ENCODE results near the gene ATMIN. TPM values are rescaled to one million over a fixed set of nuclear protein-coding genes. Genes with fewer than 3 reads are reported as not detected.
A peak's percentile ranks its signal among the peaks of the same experiment; 100 is the strongest.

ATMIN gene
- polyA plus RNA-seq, 1 of the 3 experiments (the other 2 are of a cell fraction), result 15.3 TPM

GRCh38 chr16:81095653-81095952, 60.0 kb downstream of the ATMIN start (continued):
- TF ChIP-seq REST (IDR thresholded peaks at IDR 0.05; ENCODE audit: low read depth, low read length) (no peak), RXRA (IDR thresholded peaks at IDR 0.05; ENCODE audit: borderline replicate concordance, low read depth) (no peak), ELF1 (IDR thresholded peaks at IDR 0.05) (no peak), YY1 (IDR thresholded peaks at IDR 0.05; ENCODE audit: low read depth) (no peak)

- Histone ChIP-seq H3K27ac (ENCODE audit: low read depth in 2 of 2, low read length in 1 of 2) (peak within 1 kb of the TSS; percentile 64; a peak in 3 of 4 replicates), H3K36me3 (replicated peaks in 1 of 2; ENCODE audit: control insufficient read depth in 1 of 2, insufficient read depth in 2 of 2, low read length in 1 of 2) (peaks cover 0 to 14% of the 10 kb centered on the region in 2 experiments), H3K27me3 (ENCODE audit: insufficient read depth) (no peaks in the 10 kb centered on the region), H3F3A (replicated peaks; ENCODE audit: insufficient read depth) (no peaks in the 10 kb centered on the region), H3K4me1 (ENCODE audit: control insufficient read depth in 1 of 2, insufficient read depth in 2 of 2, low read depth in 1 of 2, low read length in 1 of 2) (peaks cover 0 to 4% of the 10 kb centered on the region in 2 experiments; a peak in 1 of 4 replicates), H3K4me3 (ENCODE audit: low read depth in 2 of 2, low read length in 1 of 2) (peak within 1 kb of the TSS; percentile 83 to 93), H3K4me2 (peak within 1 kb of the TSS; percentile 95), H3K79me2 (ENCODE audit: insufficient read depth) (peaks cover 46% of the 10 kb centered on the region), H3K9me3 (no peaks in the 10 kb centered on the region), H2AFZ (ENCODE audit: low read depth) (peak within 1 kb of the TSS; percentile 97), H3K9me2 (no peaks in the 10 kb centered on the region), H3K9ac (peak within 1 kb of the TSS; percentile 81), H4K20me1 (ENCODE audit: insufficient read depth) (no peaks in the 10 kb centered on the region)
- WGBS (ENCODE audit: low lambda C conversion rate), result 0% methylated on average over 21 of the region's 83 CpGs
- ChIA-PET CTCF (no interaction called here), POLR2A (no interaction called here)
- DNase-seq, result peak; percentile 96
- TF ChIP-seq SIN3A (IDR thresholded peaks at IDR 0.05; ENCODE audit: borderline replicate concordance, low read depth, low read length) (no peak), RAD21 (IDR thresholded peaks at IDR 0.05; ENCODE audit: low read length) (no peak), NRF1 (IDR thresholded peaks at IDR 0.05; ENCODE audit: low read depth, low read length) (no peak), MAX (IDR thresholded peaks at IDR 0.05; ENCODE audit: low read depth) (peak; percentile 75), GABPA (IDR thresholded peaks at IDR 0.05; ENCODE audit: low read depth) (peak; percentile 56; the same call in 1 of the 2 replicates), MXI1 (IDR thresholded peaks at IDR 0.05; ENCODE audit: low read depth, low read length) (peak; percentile 90), ELF1 (IDR thresholded peaks at IDR 0.05) (peak; percentile 61; the same call in 1 of the 2 replicates), IRF3 (IDR thresholded peaks at IDR 0.05; ENCODE audit: low read depth, low read length) (peak; percentile 25; the same call in 1 of the 2 replicates), FOSL2 (IDR thresholded peaks at IDR 0.05; ENCODE audit: borderline replicate concordance, low read depth) (no peak), USF1 (IDR thresholded peaks at IDR 0.05; ENCODE audit: borderline replicate concordance, low read depth) (peak; percentile 39; the same call in 1 of the 2 replicates), TAF1 (IDR thresholded peaks at IDR 0.05; ENCODE audit: borderline replicate concordance, low read depth, low read length) (peak; percentile 47; the same call in 1 of the 2 replicates), RFX5 (IDR thresholded peaks at IDR 0.05; ENCODE audit: low read length) (peak; percentile 68; the same call in 1 of the 2 replicates), CHD2 (IDR thresholded peaks at IDR 0.05; ENCODE audit: low read length, partially characterized antibody) (peak; percentile 46), GATA2 (CRISPR knock-in tag; IDR thresholded peaks at IDR 0.05) (no peak)
These were observed 60.5 kb downstream of the ATMIN start, which contains the start of gene GCSH for GRCh38 chr16:81095953-81096714. Gene GCSH, minus strand, starts transcription at chr16:81096395. Its CDS starts 117 bp downstream, at chr16:81096278.

All from SK-N-SH (cell line).